GM20000 (cell line): Measurements from ENCODE around the gene GPR35.
A peak's percentile ranks its signal among the peaks of the same experiment; 100 is the strongest.

Experiments
- DNase-seq: peaks from one replicate; pipeline ENCODE4 v3.0.0; 2012; ENCODE audit warnings: low spot score
- CTCF ChIP-seq: IDR thresholded peaks from 2 replicates; pipeline ENCODE4 v1.5.1; 2012; ENCODE audit warnings: mild to moderate bottlenecking, control low read depth; ENCODE audit errors: extremely low read depth, missing control alignments

Gene GPR35

GRCh38 chr2:240643093-240643810 lies 18.0 kb downstream of the GPR35 start:
- no peak for DNase-seq
- TF ChIP-seq CTCF = no peak

GRCh38 chr2:240643811-240644150 lies 18.5 kb downstream of the GPR35 start:
- DNase-seq = no peak
- no peak for TF ChIP-seq CTCF

GRCh38 chr2:240644171-240644651 lies 18.9 kb downstream of the GPR35 start:
- peak; percentile 12 for DNase-seq
- TF ChIP-seq CTCF = no peak

- peak; percentile 28 for DNase-seq
- TF ChIP-seq CTCF = no peak
Measured at GRCh38 chr2:240644859-240645301, 19.6 kb downstream of the GPR35 start.

GRCh38 chr2:240645346-240645745 lies 20.1 kb downstream of the GPR35 start:
- no peak for DNase-seq
- TF ChIP-seq CTCF = no peak

- no peak for TF ChIP-seq CTCF
- DNase-seq = peak; percentile 29
Measured at GRCh38 chr2:240645801-240646175, 20.5 kb downstream of the GPR35 start.

GRCh38 chr2:240646176-240646899 lies 21.1 kb downstream of the GPR35 start:
- TF ChIP-seq CTCF = no peak
- no peak for DNase-seq
